Vagina (tissue), 2 donors: ENCODE data around the gene CFAP99.

Experiments used
- CTCF ChIP-seq, 3 experiments: fragments of 450-650 bp in 2 of 3; fragments of 200-600 bp in 1 of 3; sonication (generic) in 1 of 3; IDR thresholded peaks; one replicate each; pipeline ENCODE4 v1.5.1; 2017 to 2019; ENCODE audit warnings: antibody characterized with exemption in 3 of 3, mild to moderate bottlenecking in 2 of 3, moderate library complexity in 2 of 3
- POLR2A ChIP-seq, 2 donors: fragments of 450-650 bp; IDR thresholded peaks; one replicate each; pipeline ENCODE4 v1.6.1; 2017; ENCODE audit warnings: antibody characterized with exemption in 2 of 2, mild to moderate bottlenecking in 2 of 2, moderate library complexity in 2 of 2
- POLR2AphosphoS5 ChIP-seq, 2 donors: sonication (generic); formaldehyde crosslinking; IDR thresholded peaks; one replicate each; pipeline ENCODE4 v1.9.0; 2017; ENCODE audit warnings: antibody characterized with exemption in 2 of 2, mild to moderate bottlenecking in 2 of 2, low read depth in 1 of 2; ENCODE audit not compliant: insufficient read depth in 1 of 2

GRCh38 chr4:2424581-2424980 lies 5.8 kb downstream of the CFAP99 start:
- no peak for TF ChIP-seq CTCF (IDR thresholded peaks at IDR 0.05)
- no peak for TF ChIP-seq POLR2AphosphoS5 (IDR thresholded peaks at IDR 0.05; ENCODE audit: insufficient read depth in 1 of 2, low read depth in 1 of 2)
- no peak for TF ChIP-seq POLR2A (IDR thresholded peaks at IDR 0.05)
